Neuronal stem cell (in vitro differentiated cells): ENCODE measurements around the gene SH3TC2.

Source experiments
- DNase-seq: peaks from one replicate; pipeline ENCODE4 v3.0.0-alpha.2; 2013; ENCODE audit warnings: low spot score
- H2AFZ ChIP-seq: one replicate; pipeline ENCODE4 v1.6.1; 2013; ENCODE audit warnings: mild to moderate bottlenecking, low read length, inconsistent platforms
- H2AK5ac ChIP-seq: 2 replicates; pipeline ENCODE4 v1.6.1; 2013; ENCODE audit warnings: low read depth, mild to moderate bottlenecking, inconsistent platforms, low read length, moderate library complexity, mixed read lengths
- H2BK120ac ChIP-seq: 2 replicates; pipeline ENCODE4 v1.6.1; 2013; ENCODE audit warnings: low read depth, mild to moderate bottlenecking, inconsistent platforms, low read length, moderate library complexity, mixed read lengths
- H2BK12ac ChIP-seq: one replicate; pipeline ENCODE4 v1.6.1; 2013; ENCODE audit warnings: low read length, inconsistent platforms
- H2BK15ac ChIP-seq: 2 replicates; pipeline ENCODE4 v1.6.1; 2013; ENCODE audit warnings: mild to moderate bottlenecking, low read length, inconsistent platforms, mixed read lengths
- H2BK5ac ChIP-seq: one replicate; pipeline ENCODE4 v1.6.1; 2013; ENCODE audit warnings: inconsistent platforms, mild to moderate bottlenecking, low read length, moderate library complexity
- H3K14ac ChIP-seq: one replicate; pipeline ENCODE4 v1.6.1; 2013; ENCODE audit warnings: low read length, inconsistent platforms
- H3K18ac ChIP-seq: 2 replicates; pipeline ENCODE4 v1.6.1; 2013; ENCODE audit warnings: low read length, inconsistent platforms
- H3K23ac ChIP-seq: 2 replicates; pipeline ENCODE4 v1.6.1; 2013; ENCODE audit warnings: low read depth, mild to moderate bottlenecking, mixed read lengths, low read length, inconsistent platforms; ENCODE audit not compliant: poor library complexity
- H3K27ac ChIP-seq: replicated peaks from 3 replicates; pipeline ENCODE4 v1.5.1; 2013; ENCODE audit warnings: low read length, inconsistent platforms
- H3K27me3 ChIP-seq, 3 experiments: 2 replicates each; pipeline ENCODE4 v1.6.1; 2013; ENCODE audit warnings: low read length in 3 of 3, mild to moderate bottlenecking in 2 of 3, inconsistent platforms in 1 of 3, low read depth in 1 of 3, mixed read lengths in 1 of 3, moderate library complexity in 1 of 3; ENCODE audit not compliant: control insufficient read depth in 3 of 3, insufficient read depth in 3 of 3
- H3K36me3 ChIP-seq, 2 donors: replicated peaks in 1 of 2; 2 replicates each; pipeline ENCODE4 v1.6.1; 2013; ENCODE audit warnings: low read length in 2 of 2; ENCODE audit not compliant: control insufficient read depth in 2 of 2, insufficient read depth in 2 of 2
- H3K4ac ChIP-seq: 2 replicates; pipeline ENCODE4 v1.6.1; 2013; ENCODE audit warnings: inconsistent platforms, mild to moderate bottlenecking, low read length, moderate library complexity
- H3K4me1 ChIP-seq, 2 donors: 1 replicate in 1 of 2; 2 replicates in 1 of 2; pipeline ENCODE4 v1.6.1; 2013; ENCODE audit warnings: low read length in 2 of 2, low read depth in 1 of 2; ENCODE audit not compliant: control insufficient read depth in 2 of 2, insufficient read depth in 1 of 2
- H3K4me2 ChIP-seq: one replicate; pipeline ENCODE4 v1.6.1; 2013; ENCODE audit warnings: mild to moderate bottlenecking, low read length, inconsistent platforms; ENCODE audit not compliant: insufficient read depth, poor library complexity, severe bottlenecking
- H3K4me3 ChIP-seq, 2 donors: 2 replicates each; pipeline ENCODE4 v1.5.1; 2013; ENCODE audit warnings: low read length in 2 of 2, mild to moderate bottlenecking in 2 of 2, inconsistent platforms in 1 of 2, moderate library complexity in 1 of 2
- H3K79me1 ChIP-seq: one replicate; pipeline ENCODE4 v1.6.1; 2013; ENCODE audit warnings: low read depth, mild to moderate bottlenecking, inconsistent platforms, low read length, moderate library complexity
- H3K9ac ChIP-seq: one replicate; pipeline ENCODE4 v1.6.1; 2013; ENCODE audit warnings: mild to moderate bottlenecking, low read depth, low read length, inconsistent platforms; ENCODE audit not compliant: poor library complexity
- H3K9me3 ChIP-seq, 2 donors: replicated peaks in 1 of 2; 2 replicates each; pipeline versions ENCODE3 to v1.6.1; 2013; ENCODE audit warnings: low read length in 2 of 2, mild to moderate bottlenecking in 2 of 2, inconsistent platforms in 1 of 2, low read depth in 1 of 2, mixed read lengths in 1 of 2, moderate library complexity in 1 of 2; ENCODE audit not compliant: control insufficient read depth in 2 of 2, insufficient read depth in 1 of 2
- H4K8ac ChIP-seq: one replicate; pipeline ENCODE4 v1.6.1; 2013; ENCODE audit warnings: low read depth, mild to moderate bottlenecking, inconsistent platforms, low read length, moderate library complexity
- H4K91ac ChIP-seq: one replicate; pipeline ENCODE4 v1.6.1; 2013; ENCODE audit warnings: low read length, low read depth, mild to moderate bottlenecking, inconsistent platforms; ENCODE audit not compliant: poor library complexity
- WGBS, 2 donors: extraction: QIAGEN DNeasy Blood & Tissue Kit; methylation state at CpG; one replicate each; pipeline ENCODE4 v1.1.7; 2013; ENCODE audit warnings: missing lambda C conversion rate in 2 of 2, mixed read lengths in 1 of 2; ENCODE audit not compliant: insufficient read length in 2 of 2, insufficient replicate concordance in 1 of 2; ENCODE audit errors: extremely low coverage in 2 of 2; 5-methylcytosine and 5-hydroxymethylcytosine counted together

Gene SH3TC2

GRCh38 chr5:149024943-149025342 is 37.9 kb downstream of the SH3TC2 start:
- Histone ChIP-seq H3K4me2 (no peak overlapping the region), H3K9ac (no peak overlapping the region)

GRCh38 chr5:149024477-149024876 is 38.4 kb downstream of the SH3TC2 start:
- no peak overlapping the region for H3K14ac ChIP-seq
- no peak overlapping the region for H2AFZ ChIP-seq
- no peak overlapping the region for H3K27ac ChIP-seq
- no peak overlapping the region for H3K23ac ChIP-seq
- H2BK5ac ChIP-seq = no peak overlapping the region
- no peak overlapping the region for H2BK12ac ChIP-seq
- no peak overlapping the region for H3K4me3 ChIP-seq
- H2BK15ac ChIP-seq = no peak overlapping the region
- no peaks in the 10 kb centered on the region for H3K36me3 ChIP-seq
- H3K4me1 ChIP-seq = no peaks in the 10 kb centered on the region
- H3K4me2 ChIP-seq = no peak overlapping the region
- no peak overlapping the region for H2BK120ac ChIP-seq
- H3K4ac ChIP-seq = no peak overlapping the region
- H3K27me3 ChIP-seq = no peaks in the 10 kb centered on the region
- H4K91ac ChIP-seq = no peak overlapping the region
- no peaks in the 10 kb centered on the region for H3K9me3 ChIP-seq
- H3K79me1 ChIP-seq = no peaks in the 10 kb centered on the region
- no peak for DNase-seq
- no peak overlapping the region for H2AK5ac ChIP-seq
- H3K9ac ChIP-seq = no peak overlapping the region
- no peak overlapping the region for H4K8ac ChIP-seq
- WGBS, 2 donors = no CpG with 5 or more reads among the region's 1 CpG
- H3K18ac ChIP-seq = no peak overlapping the region

More at GRCh38 chr5:149024943-149025342, 37.9 kb downstream of the SH3TC2 start:
- Histone ChIP-seq H3K27ac (no peak overlapping the region), H2BK15ac (no peak overlapping the region), H4K91ac (no peak overlapping the region), H3K18ac (no peak overlapping the region), H3K4ac (no peak overlapping the region), H3K9me3 (no peaks in the 10 kb centered on the region), H3K14ac (no peak overlapping the region), H3K4me3 (no peak overlapping the region), H4K8ac (no peak overlapping the region), H3K27me3 (no peaks in the 10 kb centered on the region), H2AFZ (no peak overlapping the region), H3K36me3 (no peaks in the 10 kb centered on the region), H2BK5ac (no peak overlapping the region), H3K79me1 (no peaks in the 10 kb centered on the region), H3K23ac (no peak overlapping the region), H2BK12ac (no peak overlapping the region), H2AK5ac (no peak overlapping the region), H2BK120ac (no peak overlapping the region), H3K4me1 (no peaks in the 10 kb centered on the region)
- DNase-seq = no peak

GRCh38 chr5:149022200-149022599 is 40.7 kb downstream of the SH3TC2 start:
- no peak overlapping the region for H3K14ac ChIP-seq
- no peaks in the 10 kb centered on the region for H3K79me1 ChIP-seq
- no peak for DNase-seq
- WGBS, 2 donors = no CpG with 5 or more reads among the region's 1 CpG
- H3K36me3 ChIP-seq = no peaks in the 10 kb centered on the region
- no peak overlapping the region for H2BK15ac ChIP-seq
- no peaks in the 10 kb centered on the region for H3K4me1 ChIP-seq
- H2AFZ ChIP-seq = no peak overlapping the region
- no peaks in the 10 kb centered on the region for H3K9me3 ChIP-seq
- H3K4me3 ChIP-seq = no peak overlapping the region
- H3K27ac ChIP-seq = no peak overlapping the region
- H3K4me2 ChIP-seq = no peak overlapping the region
- H3K4ac ChIP-seq = no peak overlapping the region
- H4K91ac ChIP-seq = no peak overlapping the region
- H3K23ac ChIP-seq = no peak overlapping the region
- no peak overlapping the region for H4K8ac ChIP-seq
- no peak overlapping the region for H3K18ac ChIP-seq
- H2AK5ac ChIP-seq = no peak overlapping the region
- H3K27me3 ChIP-seq = no peaks in the 10 kb centered on the region
- H2BK12ac ChIP-seq = no peak overlapping the region
- H2BK120ac ChIP-seq = no peak overlapping the region
- H3K9ac ChIP-seq = no peak overlapping the region
- no peak overlapping the region for H2BK5ac ChIP-seq

GRCh38 chr5:149019679-149020078 is 43.2 kb downstream of the SH3TC2 start:
- Histone ChIP-seq H2BK12ac (no peak overlapping the region), H3K9me3 (no peaks in the 10 kb centered on the region), H2BK5ac (no peak overlapping the region), H3K27me3 (no peaks in the 10 kb centered on the region), H3K9ac (no peak overlapping the region), H2AFZ (no peak overlapping the region), H4K91ac (no peak overlapping the region), H3K4me3 (no peak overlapping the region), H2BK15ac (no peak overlapping the region), H3K4me2 (no peak overlapping the region), H3K36me3 (no peaks in the 10 kb centered on the region), H3K23ac (no peak overlapping the region), H3K4me1 (no peaks in the 10 kb centered on the region), H2BK120ac (no peak overlapping the region), H3K27ac (no peak overlapping the region), H3K14ac (no peak overlapping the region), H3K18ac (no peak overlapping the region), H3K79me1 (no peaks in the 10 kb centered on the region), H3K4ac (no peak overlapping the region), H4K8ac (no peak overlapping the region), H2AK5ac (no peak overlapping the region)
- no peak for DNase-seq
- WGBS, 2 donors = no CpG with 5 or more reads among the region's 4 CpGs
